Ishikawa (cell line): ENCODE measurements around the gene SDK1.

Experiments used
- CEBPB ChIP-seq: IDR thresholded peaks from 2 replicates; pipeline ENCODE4 v1.6.1; 2012
- FOXM1 ChIP-seq: IDR thresholded peaks from 2 replicates; pipeline ENCODE4 v1.6.1; 2012; ENCODE audit warnings: low read depth, borderline replicate concordance
- NFIC ChIP-seq: IDR thresholded peaks from 2 replicates; pipeline ENCODE4 v1.6.1; 2012
- REST ChIP-seq: IDR thresholded peaks from 2 replicates; pipeline ENCODE4 v1.6.1; 2012; ENCODE audit warnings: low read depth, mild to moderate bottlenecking
- TAF1 ChIP-seq: IDR thresholded peaks from 2 replicates; pipeline ENCODE4 v1.6.1; 2012; ENCODE audit warnings: low read depth, mild to moderate bottlenecking
- TCF12 ChIP-seq: IDR thresholded peaks from 2 replicates; pipeline ENCODE4 v1.6.1; 2012; ENCODE audit warnings: low read depth
- TEAD4 ChIP-seq: IDR thresholded peaks from 2 replicates; pipeline ENCODE4 v1.6.1; 2012
- USF1 ChIP-seq: IDR thresholded peaks from 2 replicates; pipeline ENCODE4 v1.6.1; 2012
- YY1 ChIP-seq: IDR thresholded peaks from 2 replicates; pipeline ENCODE4 v1.6.1; 2012; ENCODE audit warnings: low read depth

GRCh38 chr7:4066626-4067475, 765.8 kb downstream of the SDK1 start:
- TF ChIP-seq CEBPB (no peak), FOXM1 (no peak), TAF1 (no peak), REST (no peak), YY1 (no peak), USF1 (no peak), TEAD4 (no peak), NFIC (no peak), TCF12 (no peak)
